ENCODE results near the gene ALDH6A1.

Gene ALDH6A1

GRCh38 chr14:74048281-74048680 lies 36.0 kb downstream of the ALDH6A1 start:
- DNase-seq, result no peak

- no peak for DNase-seq
Measured at GRCh38 chr14:74045522-74045921, 38.7 kb downstream of the ALDH6A1 start.

- no peak for DNase-seq
Measured at GRCh38 chr14:74042296-74042695, 42.0 kb downstream of the ALDH6A1 start.

- DNase-seq, result peak; percentile 3
Measured at GRCh38 chr14:74038020-74038859, 46.0 kb downstream of the ALDH6A1 start.

GRCh38 chr14:74035556-74035955 lies 48.7 kb downstream of the ALDH6A1 start:
- DNase-seq, result no peak

- no peak for DNase-seq
Measured at GRCh38 chr14:74034572-74034971, 49.7 kb downstream of the ALDH6A1 start.

- DNase-seq, result no peak
Measured at GRCh38 chr14:74029136-74029535, 55.1 kb downstream of the ALDH6A1 start.

GRCh38 chr14:74022346-74022745 lies 61.9 kb downstream of the ALDH6A1 start:
- DNase-seq, result no peak

- DNase-seq, result no peak
Measured at GRCh38 chr14:74019408-74020137, 64.7 kb downstream of the ALDH6A1 start.

- DNase-seq, result peak; percentile 74
Measured at GRCh38 chr14:74018586-74019407, 65.5 kb downstream of the ALDH6A1 start, which contains the start of the genes BBOF1 and ENTPD5. BBOF1 (plus strand) TSS chr14:74019349; CDS start chr14:74019479, 130 bp downstream. ENTPD5 (minus strand) TSS chr14:74019288; CDS start chr14:73988102, 31,186 bp downstream.

- DNase-seq, result no peak
Measured at GRCh38 chr14:74018174-74018585, 66.1 kb downstream of the ALDH6A1 start.

- no peak for DNase-seq
Measured at GRCh38 chr14:74015963-74016362, 68.3 kb downstream of the ALDH6A1 start.

- no peak for DNase-seq
Measured at GRCh38 chr14:74015176-74015575, 69.1 kb downstream of the ALDH6A1 start.

- DNase-seq, result no peak
Measured at GRCh38 chr14:74014299-74014698, 70.0 kb downstream of the ALDH6A1 start.

GRCh38 chr14:74008843-74009499 lies 75.3 kb downstream of the ALDH6A1 start:
- no peak for DNase-seq

Data from NCI-H1048 (cell line).